Neural progenitor cell (in vitro differentiated cells): Measurements from ENCODE around the gene FUS. TPM values are rescaled to one million over a fixed set of nuclear protein-coding genes. Genes with fewer than 3 reads are reported as not detected.
"Not testable (repeated sequence)": the region's sequence is repeated elsewhere in the genome, so short reads cannot be mapped to it uniquely, and the experiment has no call there.

ENCODE experiments used
- DNase-seq: peaks from one replicate; pipeline ENCODE4 v3.0.0-alpha.2; 2016; ENCODE audit warnings: low spot score
- H2AFZ ChIP-seq: fragments of 200-600 bp; sonication (generic); replicated peaks from 2 replicates; pipeline ENCODE4 v1.6.1; 2016; ENCODE audit warnings: antibody characterized with exemption
- H3F3A ChIP-seq: fragments of 200-600 bp; sonication (generic); 2 replicates; pipeline ENCODE4 v1.6.1; 2016; ENCODE audit warnings: antibody characterized with exemption, low read depth
- H3K27ac ChIP-seq: fragments of 200-600 bp; sonication (generic); 2 replicates; pipeline ENCODE4 v1.5.1; 2016; ENCODE audit warnings: mild to moderate bottlenecking
- H3K27me3 ChIP-seq: fragments of 200-600 bp; sonication (generic); 2 replicates; pipeline ENCODE4 v1.6.1; 2016; ENCODE audit warnings: mild to moderate bottlenecking, moderate library complexity
- H3K36me3 ChIP-seq: fragments of 200-600 bp; sonication (generic); 2 replicates; pipeline ENCODE4 v1.5.1; 2016
- H3K4me1 ChIP-seq: fragments of 200-600 bp; sonication (generic); 2 replicates; pipeline ENCODE4 v1.6.1; 2016; ENCODE audit warnings: mixed run types
- H3K4me2 ChIP-seq: fragments of 200-600 bp; sonication (generic); 2 replicates; pipeline ENCODE4 v1.6.1; 2016
- H3K4me3 ChIP-seq: fragments of 200-600 bp; sonication (generic); 2 replicates; pipeline ENCODE4 v1.5.1; 2016
- H3K79me2 ChIP-seq: fragments of 200-600 bp; sonication (generic); 2 replicates; pipeline ENCODE4 v1.6.1; 2016; ENCODE audit warnings: low read depth
- H3K9ac ChIP-seq: fragments of 200-600 bp; sonication (generic); 2 replicates; pipeline ENCODE4 v1.6.1; 2016
- H3K9me3 ChIP-seq: fragments of 200-600 bp; sonication (generic); 2 replicates; pipeline ENCODE4 v1.5.1; 2016; ENCODE audit warnings: low read depth
- H4K20me1 ChIP-seq: fragments of 200-600 bp; sonication (generic); 2 replicates; pipeline ENCODE4 v1.6.1; 2016; ENCODE audit warnings: low read depth
- H3K27ac Mint-ChIP-seq: 3 replicates; pipeline ENCODE4 v1.8.0; 2021; ENCODE audit warnings: mixed read lengths
- H3K27me3 Mint-ChIP-seq: 2 replicates; pipeline ENCODE4 v1.8.0; 2022; ENCODE audit warnings: low read depth, mild to moderate bottlenecking, inconsistent platforms, moderate library complexity, mixed read lengths; ENCODE audit not compliant: insufficient read depth
- H3K36me3 Mint-ChIP-seq: 3 replicates; pipeline ENCODE4 v1.8.0; 2021; ENCODE audit warnings: mixed read lengths
- H3K4me1 Mint-ChIP-seq: 3 replicates; pipeline ENCODE4 v1.8.0; 2021; ENCODE audit warnings: mixed read lengths
- H3K4me3 Mint-ChIP-seq: 3 replicates; pipeline ENCODE4 v1.8.0; 2021; ENCODE audit warnings: mild to moderate bottlenecking, moderate library complexity, mixed read lengths
- H3K9me3 Mint-ChIP-seq: 3 replicates; pipeline ENCODE4 v1.8.0; 2020; ENCODE audit warnings: mixed read lengths
- EZH2 ChIP-seq: fragments of 200-600 bp; sonication (generic); IDR thresholded peaks from 2 replicates; pipeline ENCODE4 v1.6.1; 2017; ENCODE audit warnings: antibody characterized with exemption, mild to moderate bottlenecking, moderate library complexity
- EZH2phosphoT487 ChIP-seq: fragments of 200-600 bp; sonication (generic); IDR thresholded peaks from 2 replicates; pipeline ENCODE4 v1.6.1; 2017; ENCODE audit warnings: antibody characterized with exemption
- total RNA-seq: library from RNA; depleted of rRNA; stranded (reverse); fragments of >200 nt; gene quantifications from 2 replicates; pipeline ENCODE4 v1.2.3, GENCODE V29; 2015; ENCODE audit warnings: low replicate concordance
- TF ChIP-seq, protein P1 (sequence below): fragments of 200-600 bp; sonication (generic); IDR thresholded peaks from 2 replicates; pipeline ENCODE4 v1.5.1; 2017; ENCODE audit warnings: antibody characterized with exemption, mild to moderate bottlenecking

The FUS gene
- total RNA-seq, 1 donor from 2014 or later: 81.7 TPM

GRCh38 chr16:31167315-31167714, 12.6 kb upstream of the FUS start:
- Histone ChIP-seq H3K4me3 (no peak overlapping the region), H3K4me2 (no peak overlapping the region), H2AFZ (no peak overlapping the region), H3K79me2 (no peaks in the 10 kb centered on the region), H4K20me1 (peaks cover 14% of the 10 kb centered on the region), H3K9ac (no peak overlapping the region), H3K27ac (no peak overlapping the region), H3K9me3 (no peaks in the 10 kb centered on the region), H3K27me3 (peaks cover 13% of the 10 kb centered on the region), H3K4me1 (peaks cover 6% of the 10 kb centered on the region), H3F3A (peaks cover 6% of the 10 kb centered on the region), H3K36me3 (no peaks in the 10 kb centered on the region)
- DNase-seq: no peak
- H3K27me3 Mint-ChIP-seq: peaks cover 5% of the 10 kb centered on the region
- TF ChIP-seq EZH2 (no peak), EZH2phosphoT487 (no peak)
- TF ChIP-seq, protein P1, sequence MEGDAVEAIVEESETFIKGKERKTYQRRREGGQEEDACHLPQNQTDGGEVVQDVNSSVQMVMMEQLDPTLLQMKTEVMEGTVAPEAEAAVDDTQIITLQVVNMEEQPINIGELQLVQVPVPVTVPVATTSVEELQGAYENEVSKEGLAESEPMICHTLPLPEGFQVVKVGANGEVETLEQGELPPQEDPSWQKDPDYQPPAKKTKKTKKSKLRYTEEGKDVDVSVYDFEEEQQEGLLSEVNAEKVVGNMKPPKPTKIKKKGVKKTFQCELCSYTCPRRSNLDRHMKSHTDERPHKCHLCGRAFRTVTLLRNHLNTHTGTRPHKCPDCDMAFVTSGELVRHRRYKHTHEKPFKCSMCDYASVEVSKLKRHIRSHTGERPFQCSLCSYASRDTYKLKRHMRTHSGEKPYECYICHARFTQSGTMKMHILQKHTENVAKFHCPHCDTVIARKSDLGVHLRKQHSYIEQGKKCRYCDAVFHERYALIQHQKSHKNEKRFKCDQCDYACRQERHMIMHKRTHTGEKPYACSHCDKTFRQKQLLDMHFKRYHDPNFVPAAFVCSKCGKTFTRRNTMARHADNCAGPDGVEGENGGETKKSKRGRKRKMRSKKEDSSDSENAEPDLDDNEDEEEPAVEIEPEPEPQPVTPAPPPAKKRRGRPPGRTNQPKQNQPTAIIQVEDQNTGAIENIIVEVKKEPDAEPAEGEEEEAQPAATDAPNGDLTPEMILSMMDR: no peak
- H3K4me3 Mint-ChIP-seq: no peak overlapping the region
- no peak overlapping the region for H3K27ac Mint-ChIP-seq
- peaks cover 2% of the 10 kb centered on the region for H3K9me3 Mint-ChIP-seq
- peaks cover 27% of the 10 kb centered on the region for H3K4me1 Mint-ChIP-seq
- H3K36me3 Mint-ChIP-seq: no peaks in the 10 kb centered on the region

DNA sequence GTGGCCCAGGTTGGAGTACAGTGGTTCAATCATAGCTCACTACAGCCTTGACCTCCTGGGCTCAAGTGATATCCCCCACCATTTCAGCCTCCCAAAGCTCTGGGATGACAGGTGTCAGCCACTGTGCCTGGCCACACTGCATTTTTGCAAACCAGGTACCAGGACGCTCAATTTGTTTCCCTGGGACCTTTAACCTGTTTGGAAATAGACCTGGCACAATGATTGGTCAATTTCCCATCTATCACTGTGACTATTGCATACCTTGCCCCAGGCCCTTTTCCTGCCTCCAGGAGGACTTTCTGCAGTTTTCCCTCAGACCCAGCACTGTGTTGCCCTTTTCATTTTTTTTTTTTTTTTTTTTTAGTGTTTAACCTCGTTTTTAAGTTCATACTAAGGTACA, 11.1 kb upstream of the FUS start:
- Histone ChIP-seq H2AFZ (no peak overlapping the region), H3K4me2 (no peak overlapping the region), H3K27me3 (peaks cover 13% of the 10 kb centered on the region), H3K4me1 (peaks cover 6% of the 10 kb centered on the region), H3F3A (peaks cover 6% of the 10 kb centered on the region), H3K9ac (no peak overlapping the region), H3K79me2 (no peaks in the 10 kb centered on the region), H3K4me3 (no peak overlapping the region), H3K36me3 (no peaks in the 10 kb centered on the region), H3K27ac (no peak overlapping the region), H3K9me3 (no peaks in the 10 kb centered on the region), H4K20me1 (peaks cover 14% of the 10 kb centered on the region)
- Mint-ChIP-seq H3K4me1 (peaks cover 33% of the 10 kb centered on the region), H3K36me3 (no peaks in the 10 kb centered on the region), H3K27ac (peak overlapping the region; percentile 53), H3K9me3 (peaks cover 2% of the 10 kb centered on the region), H3K4me3 (no peak overlapping the region), H3K27me3 (peaks cover 5% of the 10 kb centered on the region)
- TF ChIP-seq EZH2 (no peak), EZH2phosphoT487 (no peak)
- TF ChIP-seq, protein P1: no peak
- no peak for DNase-seq

GRCh38 chr16:31170048-31170447, 9.9 kb upstream of the FUS start:
- Mint-ChIP-seq H3K4me3 (peak overlapping the region; percentile 52), H3K27ac (peak overlapping the region; percentile 95), H3K4me1 (peaks cover 35% of the 10 kb centered on the region)
- not testable (repeated sequence) for H3K79me2 ChIP-seq, H3K9me3 ChIP-seq, H3K4me3 ChIP-seq, H3F3A ChIP-seq, H2AFZ ChIP-seq, H3K27ac ChIP-seq, H3K4me1 ChIP-seq, H3K27me3 Mint-ChIP-seq, H3K9me3 Mint-ChIP-seq, H3K9ac ChIP-seq, H3K36me3 ChIP-seq, H3K36me3 Mint-ChIP-seq
- H3K4me2 ChIP-seq: peak overlapping the region; percentile 54
- DNase-seq: peak; percentile 52
- peaks cover 14% of the 10 kb centered on the region for H4K20me1 ChIP-seq
- peaks cover 13% of the 10 kb centered on the region for H3K27me3 ChIP-seq

DNA sequence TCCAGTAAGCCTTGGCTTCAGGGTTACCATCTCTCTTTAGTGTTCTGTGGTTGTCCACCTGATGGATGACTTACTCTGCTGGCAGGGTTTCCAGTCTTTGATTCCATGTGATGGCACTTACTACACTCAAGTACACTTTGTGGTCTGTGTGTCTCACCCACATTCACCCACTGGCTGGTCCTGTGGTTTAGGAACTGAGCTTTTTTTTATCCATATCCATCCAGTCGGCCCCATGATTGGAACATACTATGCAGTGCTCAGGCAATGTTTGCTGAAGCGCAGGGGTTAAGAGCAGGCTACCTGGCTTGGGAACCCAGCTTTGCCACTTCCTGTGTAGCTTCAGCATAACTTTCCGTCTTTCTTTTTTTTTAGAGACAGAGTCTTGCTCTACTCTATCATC, 2.8 kb upstream of the FUS start:
- peaks cover 4% of the 10 kb centered on the region for H3K4me1 ChIP-seq
- no peak overlapping the region for H3K9ac ChIP-seq
- peaks cover 3% of the 10 kb centered on the region for H3K9me3 Mint-ChIP-seq
- H3K9me3 ChIP-seq: no peaks in the 10 kb centered on the region
- no peaks in the 10 kb centered on the region for H3K36me3 ChIP-seq
- H3K27ac Mint-ChIP-seq: no peak overlapping the region
- no peak overlapping the region for H3K4me2 ChIP-seq
- H2AFZ ChIP-seq: no peak overlapping the region
- peaks cover 9% of the 10 kb centered on the region for H3K36me3 Mint-ChIP-seq
- DNase-seq: no peak
- H3K79me2 ChIP-seq: peaks cover 30% of the 10 kb centered on the region
- peaks cover 25% of the 10 kb centered on the region for H3F3A ChIP-seq
- no peaks in the 10 kb centered on the region for H3K27me3 ChIP-seq
- H4K20me1 ChIP-seq: peaks cover 15% of the 10 kb centered on the region
- peak overlapping the region; percentile 30 for H3K4me3 Mint-ChIP-seq
- H3K27ac ChIP-seq: no peak overlapping the region
- TF ChIP-seq EZH2phosphoT487 (no peak), EZH2 (no peak)
- TF ChIP-seq, protein P1: no peak
- H3K4me3 ChIP-seq: no peak overlapping the region
- H3K4me1 Mint-ChIP-seq: peaks cover 31% of the 10 kb centered on the region
- peaks cover 8% of the 10 kb centered on the region for H3K27me3 Mint-ChIP-seq
